A549 (cell line): Measurements from ENCODE around the gene PTX4.

ENCODE experiments used
- MYC ChIP-seq: IDR thresholded peaks from 2 replicates; pipeline ENCODE4 v1.6.1; 2012; ENCODE audit warnings: mild to moderate bottlenecking, inconsistent platforms, low read length, improper control_type of control experiment, borderline replicate concordance
- POLR2A ChIP-seq: IDR thresholded peaks from 2 replicates; pipeline ENCODE4 v1.6.1; 2012; ENCODE audit warnings: mild to moderate bottlenecking, low read length
- RCOR1 ChIP-seq: fragments of 150-350 bp; IDR thresholded peaks from 2 replicates; pipeline ENCODE4 v1.6.1; 2014; ENCODE audit warnings: antibody characterized with exemption, low read length, low read depth
- RFX5 ChIP-seq: fragments of 450-650 bp; IDR thresholded peaks from 2 replicates; pipeline ENCODE4 v1.7.1; 2014; ENCODE audit warnings: antibody characterized with exemption, mild to moderate bottlenecking, moderate library complexity
- SMC3 ChIP-seq: fragments of >200 bp; sonication (Bioruptor Twin); formaldehyde crosslinking; IDR thresholded peaks from 3 replicates; pipeline ENCODE4 v1.6.1; 2018; ENCODE audit warnings: inconsistent platforms
- TF ChIP-seq, protein P1 (sequence below): fragments of >200 bp; sonication (Bioruptor Twin); formaldehyde crosslinking; IDR thresholded peaks from 3 replicates; pipeline ENCODE4 v1.5.1; 2016
- TF ChIP-seq, protein P2 (sequence below): IDR thresholded peaks from 2 replicates; pipeline ENCODE4 v1.6.1; 2012

DNA sequence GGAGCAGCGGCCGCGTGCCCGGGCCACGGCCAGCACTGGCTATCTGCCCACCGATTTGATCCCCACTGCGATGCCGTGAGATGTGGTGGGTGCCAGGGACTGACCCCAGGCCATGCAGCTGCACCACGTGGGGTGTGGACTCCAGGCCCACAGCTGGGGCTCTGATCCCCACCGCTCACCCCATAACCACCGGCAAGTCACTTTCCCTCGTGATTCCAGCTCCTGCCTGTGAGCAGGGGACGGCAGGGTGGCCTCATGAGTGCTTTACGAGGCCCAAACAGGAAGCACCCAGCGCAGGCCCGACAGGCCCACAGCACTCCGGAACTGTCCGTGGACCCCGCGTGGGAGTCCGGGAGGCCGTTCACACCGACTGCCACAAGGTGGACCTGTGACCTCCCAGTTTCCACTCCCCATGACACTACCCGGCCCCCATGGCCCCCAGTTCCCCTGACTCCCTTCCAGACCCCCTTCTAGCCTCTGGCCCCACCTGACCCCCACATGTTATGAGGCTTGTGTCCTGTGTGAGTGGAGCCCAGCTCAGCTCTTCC, 616 bp downstream of the PTX4 start:
- TF ChIP-seq, protein P1, sequence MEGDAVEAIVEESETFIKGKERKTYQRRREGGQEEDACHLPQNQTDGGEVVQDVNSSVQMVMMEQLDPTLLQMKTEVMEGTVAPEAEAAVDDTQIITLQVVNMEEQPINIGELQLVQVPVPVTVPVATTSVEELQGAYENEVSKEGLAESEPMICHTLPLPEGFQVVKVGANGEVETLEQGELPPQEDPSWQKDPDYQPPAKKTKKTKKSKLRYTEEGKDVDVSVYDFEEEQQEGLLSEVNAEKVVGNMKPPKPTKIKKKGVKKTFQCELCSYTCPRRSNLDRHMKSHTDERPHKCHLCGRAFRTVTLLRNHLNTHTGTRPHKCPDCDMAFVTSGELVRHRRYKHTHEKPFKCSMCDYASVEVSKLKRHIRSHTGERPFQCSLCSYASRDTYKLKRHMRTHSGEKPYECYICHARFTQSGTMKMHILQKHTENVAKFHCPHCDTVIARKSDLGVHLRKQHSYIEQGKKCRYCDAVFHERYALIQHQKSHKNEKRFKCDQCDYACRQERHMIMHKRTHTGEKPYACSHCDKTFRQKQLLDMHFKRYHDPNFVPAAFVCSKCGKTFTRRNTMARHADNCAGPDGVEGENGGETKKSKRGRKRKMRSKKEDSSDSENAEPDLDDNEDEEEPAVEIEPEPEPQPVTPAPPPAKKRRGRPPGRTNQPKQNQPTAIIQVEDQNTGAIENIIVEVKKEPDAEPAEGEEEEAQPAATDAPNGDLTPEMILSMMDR = no peak
- TF ChIP-seq SMC3 (no peak), POLR2A (no peak), RFX5 (no peak), MYC (no peak), RCOR1 (no peak)
- TF ChIP-seq, protein P2, sequence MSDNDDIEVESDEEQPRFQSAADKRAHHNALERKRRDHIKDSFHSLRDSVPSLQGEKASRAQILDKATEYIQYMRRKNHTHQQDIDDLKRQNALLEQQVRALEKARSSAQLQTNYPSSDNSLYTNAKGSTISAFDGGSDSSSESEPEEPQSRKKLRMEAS = no peak
